ENCODE measurements around the gene NRG2.

NRG2 gene

DNA sequence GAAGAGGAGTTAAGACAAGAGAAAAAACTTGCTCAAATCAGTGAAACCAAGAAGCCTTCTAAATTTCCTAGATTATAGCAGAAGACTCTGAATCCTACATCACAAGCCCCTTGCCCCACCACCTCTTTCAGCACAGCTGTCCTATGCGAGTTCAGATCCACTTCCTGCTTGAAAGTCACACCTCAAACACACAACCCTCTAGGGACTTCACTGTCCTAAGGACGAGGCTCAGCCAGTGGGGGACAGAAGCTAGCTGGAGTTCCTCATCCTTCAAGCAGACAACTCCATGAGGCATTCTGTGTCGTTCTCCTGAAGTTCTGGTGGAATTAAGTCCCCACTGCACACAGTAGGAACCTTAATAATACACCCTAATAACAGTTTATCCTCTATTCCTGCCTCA lies 44.3 kb downstream of the NRG2 start:
- H3K4me1 ChIP-seq (ENCODE audit: control insufficient read depth in 5 of 5, insufficient read depth in 5 of 5, low read length in 5 of 5): no peaks in the 10 kb centered on the region
- H3K27ac ChIP-seq (ENCODE audit: low read depth, low read length): no peak overlapping the region
- no peaks in the 10 kb centered on the region for H3K27me3 ChIP-seq (ENCODE audit: control insufficient read depth in 5 of 5, insufficient read depth in 4 of 5, low read length in 5 of 5)
- no peaks in the 10 kb centered on the region for H3K9me3 ChIP-seq (ENCODE audit: control insufficient read depth in 5 of 5, low read length in 5 of 5)
- no peak overlapping the region for H3K4me3 ChIP-seq (ENCODE audit: low read depth in 1 of 5, low read length in 5 of 5)
- no peak overlapping the region for H3K9ac ChIP-seq (ENCODE audit: low read length in 5 of 5)
- no peaks in the 10 kb centered on the region for H3K36me3 ChIP-seq (ENCODE audit: control insufficient read depth in 5 of 5, insufficient read depth in 5 of 5, low read length in 5 of 5)

DNA sequence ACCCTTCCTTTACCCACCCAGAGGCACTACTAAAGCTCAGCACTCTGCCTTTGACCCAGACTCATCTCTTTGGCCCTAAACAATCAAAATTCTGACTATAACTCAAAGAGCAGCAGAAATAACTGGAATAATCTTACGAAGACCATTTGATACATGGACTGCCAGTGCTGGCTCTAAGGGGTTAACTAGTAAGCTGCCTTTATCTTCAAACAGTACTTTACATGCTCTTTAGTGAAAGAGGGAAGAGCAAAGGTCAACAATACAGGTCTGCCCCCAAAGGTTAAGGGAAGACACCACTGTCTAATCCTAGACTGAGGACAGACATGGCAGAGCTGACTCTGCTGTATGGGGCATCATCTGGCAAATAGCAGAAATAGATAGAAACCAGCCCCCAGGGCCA lies 45.8 kb downstream of the NRG2 start:
- no peak overlapping the region for H3K4me3 ChIP-seq (ENCODE audit: low read depth in 1 of 5, low read length in 5 of 5)
- no peaks in the 10 kb centered on the region for H3K27me3 ChIP-seq (ENCODE audit: control insufficient read depth in 5 of 5, insufficient read depth in 4 of 5, low read length in 5 of 5)
- H3K36me3 ChIP-seq (ENCODE audit: control insufficient read depth in 5 of 5, insufficient read depth in 5 of 5, low read length in 5 of 5): no peaks in the 10 kb centered on the region

DNA sequence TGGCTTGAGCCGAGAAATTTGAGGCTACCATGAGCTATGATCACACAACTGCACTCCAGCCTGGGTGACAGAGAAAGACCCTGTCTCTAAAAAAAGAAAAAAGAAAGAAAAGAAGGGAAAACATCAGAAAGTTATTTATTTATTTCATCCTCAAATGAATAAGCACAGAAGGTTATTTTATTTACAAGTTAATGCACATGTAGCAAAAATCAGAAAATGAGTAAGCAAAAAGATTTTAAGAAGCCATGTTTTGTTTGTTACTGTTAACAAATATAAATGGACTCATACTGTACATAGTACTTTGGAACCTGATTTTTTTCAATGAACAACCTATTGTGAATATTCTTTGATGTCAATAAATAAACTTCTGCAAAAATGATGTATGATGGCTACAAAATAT lies 47.2 kb downstream of the NRG2 start:
- Histone ChIP-seq H3K4me1 (ENCODE audit: control insufficient read depth in 5 of 5, insufficient read depth in 5 of 5, low read length in 5 of 5) (no peaks in the 10 kb centered on the region), H3K9ac (ENCODE audit: low read length in 5 of 5) (no peak overlapping the region), H3K4me3 (ENCODE audit: low read depth in 1 of 5, low read length in 5 of 5) (no peak overlapping the region), H3K27me3 (ENCODE audit: control insufficient read depth in 5 of 5, insufficient read depth in 4 of 5, low read length in 5 of 5) (no peaks in the 10 kb centered on the region), H3K9me3 (ENCODE audit: control insufficient read depth in 5 of 5, low read length in 5 of 5) (no peaks in the 10 kb centered on the region), H3K36me3 (ENCODE audit: control insufficient read depth in 5 of 5, insufficient read depth in 5 of 5, low read length in 5 of 5) (no peaks in the 10 kb centered on the region), H3K27ac (ENCODE audit: low read depth, low read length) (no peak overlapping the region)

More for the DNA sequence above, 45.8 kb downstream of the NRG2 start:
- H3K9me3 ChIP-seq (ENCODE audit: control insufficient read depth in 5 of 5, low read length in 5 of 5): no peaks in the 10 kb centered on the region
- H3K9ac ChIP-seq (ENCODE audit: low read length in 5 of 5): no peak overlapping the region
- H3K4me1 ChIP-seq (ENCODE audit: control insufficient read depth in 5 of 5, insufficient read depth in 5 of 5, low read length in 5 of 5): no peaks in the 10 kb centered on the region
- no peak overlapping the region for H3K27ac ChIP-seq (ENCODE audit: low read depth, low read length)

DNA sequence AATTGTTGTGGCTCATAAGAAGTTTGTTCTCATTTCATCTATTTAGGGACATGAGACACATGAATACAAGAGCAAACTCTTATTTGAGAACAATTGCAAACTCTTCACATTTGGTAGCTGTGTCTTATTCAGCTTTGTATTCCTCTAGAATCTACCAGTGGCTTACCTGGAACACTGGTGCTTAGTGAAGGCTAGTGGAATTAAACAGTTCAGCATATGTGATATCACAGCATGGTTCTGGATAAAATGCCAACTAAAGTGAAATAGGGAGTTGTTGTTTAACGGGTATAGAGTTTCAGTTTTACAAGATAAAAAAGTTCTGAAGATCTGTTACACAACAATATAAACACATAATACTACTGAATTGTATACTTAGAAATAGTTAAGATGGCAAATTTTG lies 48.9 kb downstream of the NRG2 start:
- no peaks in the 10 kb centered on the region for H3K27me3 ChIP-seq (ENCODE audit: control insufficient read depth in 5 of 5, insufficient read depth in 4 of 5, low read length in 5 of 5)
- H3K36me3 ChIP-seq (ENCODE audit: control insufficient read depth in 5 of 5, insufficient read depth in 5 of 5, low read length in 5 of 5): no peaks in the 10 kb centered on the region
- H3K9ac ChIP-seq (ENCODE audit: low read length in 5 of 5): no peak overlapping the region

DNA sequence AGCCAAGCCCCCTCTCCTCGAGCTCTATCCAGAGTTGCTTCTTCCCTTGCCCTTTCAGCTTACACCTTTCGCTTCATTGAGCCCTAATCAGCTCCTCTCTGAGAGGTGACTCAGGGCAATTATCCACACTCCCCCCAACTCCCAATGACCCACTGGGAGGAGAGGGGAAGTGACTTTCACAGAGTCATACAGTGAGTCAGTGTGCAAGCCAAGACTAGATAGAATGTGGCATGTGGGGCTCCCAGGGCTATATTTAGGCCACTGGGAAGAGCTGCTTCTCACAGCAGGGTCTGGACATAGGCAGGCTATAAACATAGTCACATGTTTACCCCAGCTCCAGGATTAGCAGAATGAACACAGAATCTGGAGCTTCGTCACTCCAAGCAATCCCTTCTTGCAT lies 57.4 kb downstream of the NRG2 start:
- H3K9ac ChIP-seq (ENCODE audit: low read length in 5 of 5): no peak overlapping the region
- no peaks in the 10 kb centered on the region for H3K36me3 ChIP-seq (ENCODE audit: control insufficient read depth in 5 of 5, insufficient read depth in 5 of 5, low read length in 5 of 5)
- H3K4me1 ChIP-seq (ENCODE audit: control insufficient read depth in 5 of 5, insufficient read depth in 5 of 5, low read length in 5 of 5): peaks cover 0 to 17% (median 8%) of the 10 kb centered on the region in 5 donors
- no peak overlapping the region for H3K4me3 ChIP-seq (ENCODE audit: low read depth in 1 of 5, low read length in 5 of 5)
- H3K27me3 ChIP-seq (ENCODE audit: control insufficient read depth in 5 of 5, insufficient read depth in 4 of 5, low read length in 5 of 5): no peaks in the 10 kb centered on the region
- no peak overlapping the region for H3K27ac ChIP-seq (ENCODE audit: low read depth, low read length)
- H3K9me3 ChIP-seq (ENCODE audit: control insufficient read depth in 5 of 5, low read length in 5 of 5): no peaks in the 10 kb centered on the region

More for the DNA sequence above, 48.9 kb downstream of the NRG2 start:
- no peak overlapping the region for H3K4me3 ChIP-seq (ENCODE audit: low read depth in 1 of 5, low read length in 5 of 5)
- H3K27ac ChIP-seq (ENCODE audit: low read depth, low read length): no peak overlapping the region
- no peaks in the 10 kb centered on the region for H3K4me1 ChIP-seq (ENCODE audit: control insufficient read depth in 5 of 5, insufficient read depth in 5 of 5, low read length in 5 of 5)
- H3K9me3 ChIP-seq (ENCODE audit: control insufficient read depth in 5 of 5, low read length in 5 of 5): no peaks in the 10 kb centered on the region

DNA sequence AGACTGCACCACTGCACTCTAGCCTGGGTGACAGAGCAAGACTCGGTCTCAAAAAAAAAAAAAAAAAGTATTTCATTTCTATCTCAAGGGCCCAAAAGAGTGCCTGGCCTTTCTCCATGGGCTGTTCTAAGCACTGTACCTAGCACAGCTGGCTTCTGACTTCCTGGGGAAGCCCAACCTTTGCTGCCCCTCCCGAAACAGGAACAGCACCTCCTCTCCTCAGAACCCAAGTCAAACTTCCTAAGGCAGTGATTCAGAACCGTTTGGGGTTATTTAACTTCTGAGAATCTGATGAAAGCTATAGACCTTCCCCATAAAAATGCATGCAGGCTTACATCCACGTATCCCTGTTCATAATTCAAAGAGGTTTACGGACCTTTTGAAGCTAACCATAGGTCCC lies 57.8 kb downstream of the NRG2 start:
- H3K27ac ChIP-seq (ENCODE audit: low read depth, low read length): no peak overlapping the region
- H3K4me1 ChIP-seq (ENCODE audit: control insufficient read depth in 5 of 5, insufficient read depth in 5 of 5, low read length in 5 of 5): peaks cover 0 to 19% (median 8%) of the 10 kb centered on the region in 5 donors
- no peaks in the 10 kb centered on the region for H3K27me3 ChIP-seq (ENCODE audit: control insufficient read depth in 5 of 5, insufficient read depth in 4 of 5, low read length in 5 of 5)
- H3K9me3 ChIP-seq (ENCODE audit: control insufficient read depth in 5 of 5, low read length in 5 of 5): no peaks in the 10 kb centered on the region
- no peak overlapping the region for H3K9ac ChIP-seq (ENCODE audit: low read length in 5 of 5)
- H3K4me3 ChIP-seq (ENCODE audit: low read depth in 1 of 5, low read length in 5 of 5): no peak overlapping the region
- H3K36me3 ChIP-seq (ENCODE audit: control insufficient read depth in 5 of 5, insufficient read depth in 5 of 5, low read length in 5 of 5): no peaks in the 10 kb centered on the region

DNA sequence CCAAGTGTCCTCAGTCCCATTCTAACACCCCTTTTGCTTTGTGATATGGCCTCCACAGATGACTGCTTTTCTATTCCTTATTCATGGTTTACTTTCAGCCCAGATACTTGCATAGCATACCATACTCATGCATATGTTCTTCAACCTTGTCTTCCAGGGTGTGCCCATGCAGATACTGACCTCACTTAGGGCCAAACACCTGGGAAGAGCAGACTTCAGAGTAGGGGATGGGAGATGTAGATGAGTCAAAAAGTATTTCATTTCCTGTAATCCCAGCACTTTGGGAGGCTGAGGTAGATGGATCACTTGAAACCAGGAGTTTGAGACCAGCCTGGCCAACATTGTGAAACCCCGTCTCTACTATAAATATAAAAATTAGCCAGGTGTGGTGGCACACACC lies 58.3 kb downstream of the NRG2 start:
- Histone ChIP-seq H3K4me3 (ENCODE audit: low read depth in 1 of 5, low read length in 5 of 5) (no peak overlapping the region), H3K36me3 (ENCODE audit: control insufficient read depth in 5 of 5, insufficient read depth in 5 of 5, low read length in 5 of 5) (no peaks in the 10 kb centered on the region), H3K27ac (ENCODE audit: low read depth, low read length) (no peak overlapping the region), H3K9ac (ENCODE audit: low read length in 5 of 5) (no peak overlapping the region), H3K27me3 (ENCODE audit: control insufficient read depth in 5 of 5, insufficient read depth in 4 of 5, low read length in 5 of 5) (no peaks in the 10 kb centered on the region), H3K4me1 (ENCODE audit: control insufficient read depth in 5 of 5, insufficient read depth in 5 of 5, low read length in 5 of 5) (peaks cover 0 to 19% (median 8%) of the 10 kb centered on the region in 5 donors), H3K9me3 (ENCODE audit: control insufficient read depth in 5 of 5, low read length in 5 of 5) (no peaks in the 10 kb centered on the region)

DNA sequence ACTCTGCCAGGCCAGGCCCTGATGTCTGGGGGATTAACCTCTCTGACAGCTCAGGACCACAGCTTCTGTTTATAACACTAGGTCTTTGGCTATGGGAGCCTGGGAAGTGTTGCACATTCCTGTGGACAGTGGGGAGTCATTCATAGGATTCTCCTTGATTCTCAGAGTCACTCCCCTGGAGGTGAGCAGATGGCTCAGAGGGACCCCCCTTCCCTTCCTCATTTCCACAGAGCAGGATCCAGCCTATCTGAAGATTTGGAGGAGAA lies 60.2 kb downstream of the NRG2 start:
- Histone ChIP-seq H3K4me1 (ENCODE audit: control insufficient read depth in 5 of 5, insufficient read depth in 5 of 5, low read length in 5 of 5) (peaks cover 0 to 19% (median 8%) of the 10 kb centered on the region in 5 donors), H3K9me3 (ENCODE audit: control insufficient read depth in 5 of 5, low read length in 5 of 5) (no peaks in the 10 kb centered on the region), H3K27me3 (ENCODE audit: control insufficient read depth in 5 of 5, insufficient read depth in 4 of 5, low read length in 5 of 5) (no peaks in the 10 kb centered on the region), H3K4me3 (ENCODE audit: low read depth in 1 of 5, low read length in 5 of 5) (no peak overlapping the region), H3K27ac (ENCODE audit: low read depth, low read length) (no peak overlapping the region), H3K36me3 (ENCODE audit: control insufficient read depth in 5 of 5, insufficient read depth in 5 of 5, low read length in 5 of 5) (no peaks in the 10 kb centered on the region), H3K9ac (ENCODE audit: low read length in 5 of 5) (no peak overlapping the region)

DNA sequence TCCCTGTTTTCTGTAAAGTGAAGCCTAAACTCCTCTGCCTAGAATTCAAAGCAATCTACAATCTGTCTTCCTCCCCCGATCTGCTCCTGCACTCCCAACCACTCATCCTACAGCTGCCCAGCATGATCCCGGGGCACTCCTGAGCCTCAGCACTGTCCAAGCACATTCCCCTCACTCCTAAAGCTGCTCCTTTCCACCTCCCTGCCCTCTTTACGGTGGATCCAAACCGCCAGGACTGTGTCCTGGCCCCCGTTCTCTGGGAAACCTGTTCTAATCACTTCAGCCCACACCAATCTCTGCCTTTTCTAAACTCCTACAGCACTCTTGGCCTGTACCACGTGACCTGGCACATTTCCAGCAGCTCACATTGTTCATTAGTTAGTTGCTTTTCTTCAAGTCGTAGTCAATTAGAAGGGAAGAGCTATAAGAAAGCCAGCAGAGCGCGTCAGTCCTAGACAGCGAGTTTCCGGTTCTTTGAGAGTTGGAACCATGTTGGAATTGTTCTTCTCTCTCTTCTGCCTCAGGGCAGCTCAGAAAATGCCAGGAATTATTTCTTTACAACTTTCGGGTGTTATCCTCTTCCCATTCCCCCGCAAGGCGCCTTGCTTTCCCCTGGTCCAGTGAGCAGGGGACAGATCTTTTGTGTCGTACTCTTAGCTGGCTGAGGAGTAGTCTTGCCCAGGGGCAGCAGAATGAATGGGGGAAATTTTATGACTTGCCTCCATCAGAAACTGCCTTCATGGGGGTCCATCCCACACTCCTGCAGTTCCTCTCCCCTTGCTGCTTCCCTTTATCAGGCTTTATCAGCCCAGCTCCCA lies 60.7 kb downstream of the NRG2 start:
- Histone ChIP-seq H3K4me1 (ENCODE audit: control insufficient read depth in 5 of 5, insufficient read depth in 5 of 5, low read length in 5 of 5) (peaks cover 0 to 19% (median 8%) of the 10 kb centered on the region in 5 donors), H3K9ac (ENCODE audit: low read length in 5 of 5) (no peak overlapping the region), H3K27ac (ENCODE audit: low read depth, low read length) (no peak overlapping the region), H3K9me3 (ENCODE audit: control insufficient read depth in 5 of 5, low read length in 5 of 5) (no peaks in the 10 kb centered on the region), H3K36me3 (ENCODE audit: control insufficient read depth in 5 of 5, insufficient read depth in 5 of 5, low read length in 5 of 5) (no peaks in the 10 kb centered on the region), H3K4me3 (ENCODE audit: low read depth in 1 of 5, low read length in 5 of 5) (no peak overlapping the region), H3K27me3 (ENCODE audit: control insufficient read depth in 5 of 5, insufficient read depth in 4 of 5, low read length in 5 of 5) (no peaks in the 10 kb centered on the region)

DNA sequence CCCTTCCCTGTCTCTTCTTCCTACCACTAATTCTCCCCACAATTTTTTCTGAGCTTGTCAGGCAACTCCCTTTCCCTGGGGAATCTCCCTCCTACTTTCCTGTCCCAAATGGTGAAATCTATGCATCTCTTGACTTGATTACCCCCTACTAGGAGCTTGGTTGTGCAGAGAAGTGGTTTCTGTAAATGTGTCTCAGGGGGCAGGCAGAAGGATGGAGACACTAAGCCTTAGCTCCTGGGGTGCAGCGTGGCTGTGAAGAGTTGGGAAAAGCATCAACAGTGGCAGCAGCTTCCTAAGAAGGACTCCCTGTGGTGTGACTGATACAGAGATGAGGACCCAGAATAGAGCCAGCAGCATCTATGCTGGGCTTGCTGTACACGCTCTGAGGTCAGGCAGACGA lies 62.3 kb downstream of the NRG2 start:
- H3K27me3 ChIP-seq (ENCODE audit: control insufficient read depth in 5 of 5, insufficient read depth in 4 of 5, low read length in 5 of 5): no peaks in the 10 kb centered on the region
- H3K27ac ChIP-seq (ENCODE audit: low read depth, low read length): no peak overlapping the region
- H3K9me3 ChIP-seq (ENCODE audit: control insufficient read depth in 5 of 5, low read length in 5 of 5): no peaks in the 10 kb centered on the region
- no peak overlapping the region for H3K4me3 ChIP-seq (ENCODE audit: low read depth in 1 of 5, low read length in 5 of 5)
- H3K9ac ChIP-seq (ENCODE audit: low read length in 5 of 5): no peak overlapping the region
- H3K36me3 ChIP-seq (ENCODE audit: control insufficient read depth in 5 of 5, insufficient read depth in 5 of 5, low read length in 5 of 5): no peaks in the 10 kb centered on the region
- peaks cover 0 to 14% (median 4%) of the 10 kb centered on the region in 5 donors for H3K4me1 ChIP-seq (ENCODE audit: control insufficient read depth in 5 of 5, insufficient read depth in 5 of 5, low read length in 5 of 5)
